Uterus (tissue), 2 donors: ENCODE measurements around the gene CFAP77.

Experiments used
- POLR2A ChIP-seq, 2 donors: fragments of 450-650 bp; IDR thresholded peaks; one replicate each; pipeline ENCODE4 v1.6.1; 2016; ENCODE audit warnings: antibody characterized with exemption in 2 of 2, mild to moderate bottlenecking in 1 of 2, moderate library complexity in 1 of 2
- TF ChIP-seq, protein P1 (sequence below), 4 experiments: fragments of 200-600 bp in 2 of 4; fragments of 450-650 bp in 2 of 4; sonication (generic) in 2 of 4; IDR thresholded peaks; one replicate each; pipeline ENCODE4 v1.5.1; 2016 to 2019; ENCODE audit warnings: antibody characterized with exemption in 4 of 4, mild to moderate bottlenecking in 2 of 4, moderate library complexity in 1 of 4

DNA sequence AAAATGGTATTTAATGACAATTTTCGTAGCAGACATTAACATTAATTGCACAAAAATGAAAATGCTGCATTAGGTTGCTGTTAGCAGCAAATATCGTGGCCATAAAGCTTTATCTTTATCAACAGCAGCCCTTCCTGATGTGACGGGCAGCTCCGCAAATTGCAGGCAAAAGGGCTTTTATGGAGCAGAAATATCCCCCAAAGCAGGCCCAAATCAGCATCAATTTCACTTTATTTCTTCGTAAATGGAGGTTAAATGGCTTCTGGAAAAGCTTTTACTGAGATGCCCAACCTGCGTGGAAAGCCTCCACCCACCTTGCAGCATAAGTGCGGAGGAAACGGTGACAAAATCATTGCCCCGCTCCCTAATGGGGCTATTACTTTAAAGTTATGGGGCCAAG, 94.5 kb downstream of the CFAP77 start:
- TF ChIP-seq POLR2A (IDR thresholded peaks at IDR 0.05) = no peak
- TF ChIP-seq, protein P1, sequence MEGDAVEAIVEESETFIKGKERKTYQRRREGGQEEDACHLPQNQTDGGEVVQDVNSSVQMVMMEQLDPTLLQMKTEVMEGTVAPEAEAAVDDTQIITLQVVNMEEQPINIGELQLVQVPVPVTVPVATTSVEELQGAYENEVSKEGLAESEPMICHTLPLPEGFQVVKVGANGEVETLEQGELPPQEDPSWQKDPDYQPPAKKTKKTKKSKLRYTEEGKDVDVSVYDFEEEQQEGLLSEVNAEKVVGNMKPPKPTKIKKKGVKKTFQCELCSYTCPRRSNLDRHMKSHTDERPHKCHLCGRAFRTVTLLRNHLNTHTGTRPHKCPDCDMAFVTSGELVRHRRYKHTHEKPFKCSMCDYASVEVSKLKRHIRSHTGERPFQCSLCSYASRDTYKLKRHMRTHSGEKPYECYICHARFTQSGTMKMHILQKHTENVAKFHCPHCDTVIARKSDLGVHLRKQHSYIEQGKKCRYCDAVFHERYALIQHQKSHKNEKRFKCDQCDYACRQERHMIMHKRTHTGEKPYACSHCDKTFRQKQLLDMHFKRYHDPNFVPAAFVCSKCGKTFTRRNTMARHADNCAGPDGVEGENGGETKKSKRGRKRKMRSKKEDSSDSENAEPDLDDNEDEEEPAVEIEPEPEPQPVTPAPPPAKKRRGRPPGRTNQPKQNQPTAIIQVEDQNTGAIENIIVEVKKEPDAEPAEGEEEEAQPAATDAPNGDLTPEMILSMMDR (IDR thresholded peaks at IDR 0.05) = no peak
